IMR-90 (cell line): ENCODE measurements around the gene BRIP1. TPM values are rescaled to one million over a fixed set of nuclear protein-coding genes. Genes with fewer than 3 reads are reported as not detected.

ENCODE experiments used
- ATAC-seq: fragments of 200-7000 bp; cut with Tn5 transposase; 2 replicates; pipeline ENCODE4 v1.9.1; 2020; ENCODE audit warnings: low read depth, mild to moderate bottlenecking, moderate library complexity
- BruUV-seq: library from RNA; stranded (reverse); fragments of 400-500 nt; replicated peaks from 2 replicates; lab custom pipeline; 2021; lab: Mats Ljungman, UMichigan
- CTCF ChIA-PET: fragments of 300-600 bp; formaldehyde crosslinking; extraction: SDS; loops from one replicate; lab custom pipeline; 2021; ENCODE audit warnings: antibody characterized with exemption; lab: Yijun Ruan, JAX
- POLR2A ChIA-PET: fragments of 300-600 bp; sonication (Branson Sonifier 250); formaldehyde crosslinking; loops from one replicate; lab custom pipeline; 2022; ENCODE audit warnings: antibody characterized with exemption; ENCODE audit not compliant: unreplicated experiment; lab: Charles Lee
- DNase-seq: peaks from one replicate; pipeline ENCODE4 v3.0.0; 2013
- H2AFZ ChIP-seq: replicated peaks from 2 replicates; pipeline ENCODE3; 2013; ENCODE audit warnings: low read length, mild to moderate bottlenecking; ENCODE audit not compliant: poor library complexity
- H2AK5ac ChIP-seq: 2 replicates; pipeline ENCODE4 v1.6.1; 2013; ENCODE audit warnings: low read depth, low read length, inconsistent platforms
- H2AK9ac ChIP-seq: replicated peaks from 2 replicates; pipeline ENCODE3; 2013; ENCODE audit warnings: mild to moderate bottlenecking, low read depth, low read length, moderate library complexity; ENCODE audit not compliant: poor library complexity
- H2BK120ac ChIP-seq: 2 replicates; pipeline ENCODE4 v1.6.1; 2013; ENCODE audit warnings: low read depth, low read length, inconsistent platforms
- H2BK15ac ChIP-seq: 3 replicates; pipeline ENCODE4 v1.6.1; 2013; ENCODE audit warnings: low read depth, low read length, inconsistent platforms
- H2BK20ac ChIP-seq: 2 replicates; pipeline ENCODE4 v1.6.1; 2013; ENCODE audit warnings: low read depth, mild to moderate bottlenecking, inconsistent platforms, low read length, moderate library complexity
- H2BK5ac ChIP-seq: 2 replicates; pipeline ENCODE4 v1.6.1; 2013; ENCODE audit warnings: mild to moderate bottlenecking, low read depth, low read length, inconsistent platforms; ENCODE audit not compliant: poor library complexity, severe bottlenecking
- H3K14ac ChIP-seq: replicated peaks from 2 replicates; pipeline ENCODE4 v1.6.1; 2013; ENCODE audit warnings: low read depth, low read length, inconsistent platforms
- H3K18ac ChIP-seq: 2 replicates; pipeline ENCODE4 v1.6.1; 2013; ENCODE audit warnings: low read depth, low read length, control low read depth
- H3K23ac ChIP-seq: 2 replicates; pipeline ENCODE4 v1.6.1; 2013; ENCODE audit warnings: low read depth, low read length, inconsistent platforms
- H3K27ac ChIP-seq: 2 replicates; pipeline ENCODE4 v1.5.1; 2013; ENCODE audit warnings: mild to moderate bottlenecking, control low read depth, low read length; ENCODE audit not compliant: insufficient read depth
- H3K27me3 ChIP-seq: 2 replicates; pipeline ENCODE4 v1.6.1; 2013; ENCODE audit warnings: low read length; ENCODE audit not compliant: control insufficient read depth, insufficient read depth
- H3K36me3 ChIP-seq: 2 replicates; pipeline ENCODE4 v1.6.1; 2013; ENCODE audit warnings: low read length, mixed read lengths; ENCODE audit not compliant: control insufficient read depth, insufficient read depth
- H3K4ac ChIP-seq: 2 replicates; pipeline ENCODE4 v1.6.1; 2013; ENCODE audit warnings: low read depth, low read length, inconsistent platforms
- H3K4me1 ChIP-seq: 2 replicates; pipeline ENCODE4 v1.6.1; 2013; ENCODE audit warnings: low read length, mixed read lengths; ENCODE audit not compliant: control insufficient read depth, insufficient read depth
- H3K4me2 ChIP-seq: 2 replicates; pipeline ENCODE4 v1.6.1; 2013; ENCODE audit warnings: low read depth, mild to moderate bottlenecking, control low read depth, low read length, moderate library complexity
- H3K4me3 ChIP-seq: 2 replicates; pipeline ENCODE4 v1.5.1; 2013; ENCODE audit warnings: low read depth, mild to moderate bottlenecking, control low read depth, low read length, moderate library complexity; ENCODE audit not compliant: insufficient read depth
- H3K56ac ChIP-seq: 2 replicates; pipeline ENCODE4 v1.6.1; 2013; ENCODE audit warnings: low read length, inconsistent platforms; ENCODE audit not compliant: insufficient read depth; ENCODE audit errors: extremely low read depth
- H3K79me1 ChIP-seq, 2 experiments: 2 replicates each; pipeline ENCODE4 v1.6.1; 2013; ENCODE audit warnings: low read length in 2 of 2, inconsistent platforms in 1 of 2, low read depth in 1 of 2
- H3K9ac ChIP-seq: 2 replicates; pipeline ENCODE4 v1.6.1; 2013; ENCODE audit warnings: low read depth, low read length, control low read depth
- H3K9me1 ChIP-seq: 2 replicates; pipeline ENCODE4 v1.6.1; 2013; ENCODE audit warnings: low read length, inconsistent platforms; ENCODE audit not compliant: insufficient read depth
- H3K9me3 ChIP-seq: 2 replicates; pipeline ENCODE4 v1.6.1; 2013; ENCODE audit warnings: low read length; ENCODE audit not compliant: control insufficient read depth, insufficient read depth
- H4K20me1 ChIP-seq: 2 replicates; pipeline ENCODE4 v1.6.1; 2013; ENCODE audit warnings: low read length, inconsistent platforms; ENCODE audit not compliant: insufficient read depth
- H4K5ac ChIP-seq: 2 replicates; pipeline ENCODE4 v1.6.1; 2013; ENCODE audit warnings: mild to moderate bottlenecking, low read depth, low read length, control low read depth
- H4K8ac ChIP-seq, 2 experiments: 2 replicates each; pipeline ENCODE4 v1.6.1; 2013; ENCODE audit warnings: low read depth in 2 of 2, low read length in 2 of 2, control low read depth in 1 of 2, inconsistent platforms in 1 of 2
- H4K91ac ChIP-seq: 2 replicates; pipeline ENCODE4 v1.6.1; 2013; ENCODE audit warnings: low read depth, low read length, inconsistent platforms; ENCODE audit not compliant: insufficient read depth
- BHLHE40 ChIP-seq: fragments of 150-350 bp; IDR thresholded peaks from 2 replicates; pipeline ENCODE4 v1.6.1; 2016; ENCODE audit warnings: mild to moderate bottlenecking, low read depth, low read length
- CEBPB ChIP-seq: IDR thresholded peaks from 2 replicates; pipeline ENCODE4 v1.6.1; 2012; ENCODE audit warnings: low read depth, low read length, improper control_type of control experiment
- CHD1 ChIP-seq: IDR thresholded peaks from 2 replicates; pipeline ENCODE4 v1.6.1; 2012; ENCODE audit warnings: low read depth, low read length, improper control_type of control experiment
- FOS ChIP-seq: fragments of 150-350 bp; IDR thresholded peaks from 2 replicates; pipeline ENCODE4 v1.6.1; 2016; ENCODE audit warnings: low read depth, low read length
- MAFK ChIP-seq: IDR thresholded peaks from 2 replicates; pipeline ENCODE4 v1.6.1; 2012; ENCODE audit warnings: low read depth, low read length, improper control_type of control experiment
- MXI1 ChIP-seq: IDR thresholded peaks from 2 replicates; pipeline ENCODE4 v1.6.1; 2012; ENCODE audit warnings: low read depth, mild to moderate bottlenecking, low read length, moderate library complexity, borderline replicate concordance
- NFE2L2 ChIP-seq: fragments of 150-350 bp; IDR thresholded peaks from 2 replicates; pipeline ENCODE4 v1.6.1; 2016; ENCODE audit warnings: low read depth, mild to moderate bottlenecking, low read length
- RAD21 ChIP-seq: IDR thresholded peaks from 2 replicates; pipeline ENCODE4 v1.6.1; 2012; ENCODE audit warnings: low read length, improper control_type of control experiment
- RCOR1 ChIP-seq: IDR thresholded peaks from 2 replicates; pipeline ENCODE4 v1.6.1; 2012; ENCODE audit warnings: mild to moderate bottlenecking, low read length, improper control_type of control experiment; ENCODE audit not compliant: insufficient replicate concordance
- RFX5 ChIP-seq: IDR thresholded peaks from 2 replicates; pipeline ENCODE4 v1.8.0; 2012; ENCODE audit warnings: low read depth, mild to moderate bottlenecking, low read length, moderate library complexity
- SMC3 ChIP-seq: fragments of 150-350 bp; IDR thresholded peaks from 2 replicates; pipeline ENCODE4 v1.6.1; 2016; ENCODE audit warnings: low read depth, mild to moderate bottlenecking, antibody characterized with exemption, low read length, moderate library complexity
- dilution Hi-C: fragments of 300-500 bp; cut with HindIII; formaldehyde crosslinking; loops from one replicate; pipeline ENCODE4 v1.14.3; 2018; ENCODE audit warnings: low sequenced_read_pairs; ENCODE audit not compliant: unreplicated experiment
- in situ Hi-C: fragments of 300-500 bp; cut with MboI; formaldehyde crosslinking; loops from 3 replicates; pipeline ENCODE4 v1.14.3; 2019; ENCODE audit warnings: low sequenced_read_pairs, inconsistent platforms, mixed read lengths
- intact Hi-C: fragments of 100-400 bp; cut with micrococcal nuclease; formaldehyde crosslinking; loops from 2 replicates; pipeline ENCODE4 v1.10.0; 2022
- polyA plus RNA-seq, 3 experiments: library from polyadenylated mRNA; depleted of rRNA; stranded (reverse); fragments of >200 nt; gene quantifications; 2 replicates each; pipeline ENCODE4 v1.2.3, GENCODE V29; 2012; ENCODE audit warnings: low replicate concordance in 1 of 3
- total RNA-seq: library from RNA; depleted of rRNA; stranded (reverse); fragments of >200 nt; gene quantifications from 2 replicates; pipeline ENCODE4 v1.2.3, GENCODE V29; 2012
- TF ChIP-seq, protein P1 (sequence below): fragments of 150-350 bp; IDR thresholded peaks from 2 replicates; pipeline ENCODE4 v1.6.1; 2016; ENCODE audit warnings: low read depth, mild to moderate bottlenecking, low read length, moderate library complexity, borderline replicate concordance
- TF ChIP-seq, protein P2 (sequence below): conservative IDR thresholded peaks from 2 replicates; pipeline ENCODE4 v1.5.1; 2012; ENCODE audit warnings: mild to moderate bottlenecking, low read depth, low read length, improper control_type of control experiment
- TF ChIP-seq, protein P3 (sequence below): fragments of 150-350 bp; IDR thresholded peaks from 2 replicates; pipeline ENCODE4 v1.6.1; 2017; ENCODE audit warnings: mild to moderate bottlenecking, antibody characterized with exemption, low read length, low read depth

BRIP1 gene
- total and polyA plus RNA-seq, 2 of the 4 experiments (the other 2 are of a cell fraction) = 6.1 to 19.7 TPM

DNA sequence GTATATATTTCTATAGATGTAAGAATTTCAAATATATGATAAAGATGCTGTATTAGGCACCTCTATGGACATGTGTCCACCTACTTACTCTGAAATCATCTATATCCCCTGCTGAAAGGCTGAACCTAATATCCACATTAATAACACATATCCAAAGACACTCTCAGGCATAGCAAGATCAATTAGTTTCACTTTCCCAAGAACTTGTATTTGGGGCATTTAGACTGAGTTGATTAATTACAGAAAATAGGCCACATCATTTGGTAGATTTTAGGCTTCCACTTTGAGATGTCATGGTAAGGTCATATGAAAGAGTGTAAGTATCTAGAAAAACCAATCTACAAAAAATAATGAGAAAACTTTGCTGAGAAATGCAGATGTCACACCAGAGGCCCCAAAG is 45.1 kb downstream of the BRIP1 start:
- no peak overlapping the region for H2AK5ac ChIP-seq
- H3K27me3 ChIP-seq = no peaks in the 10 kb centered on the region
- H4K8ac ChIP-seq = no peak overlapping the region
- no peak overlapping the region for H2BK5ac ChIP-seq
- H3K23ac ChIP-seq = no peak overlapping the region
- ChIA-PET POLR2A (no interaction called here), CTCF (no interaction called here)
- H3K4me3 ChIP-seq = no peak overlapping the region
- H2AFZ ChIP-seq = no peak overlapping the region
- no peak for ATAC-seq
- peaks cover 4% of the 10 kb centered on the region; the same call in 1 of the 2 replicates for H3K36me3 ChIP-seq
- no peak overlapping the region for H3K56ac ChIP-seq
- no peaks in the 10 kb centered on the region for H3K9me1 ChIP-seq
- H3K4me2 ChIP-seq = peak overlapping the region; percentile 64; the same call in 1 of the 2 replicates
- H4K20me1 ChIP-seq = no peaks in the 10 kb centered on the region
- DNase-seq = no peak
- dilution Hi-C loops (no loop called here), in situ Hi-C loops (no loop called here), intact Hi-C loops (no loop called here)
- H2BK15ac ChIP-seq = no peak overlapping the region
- no peak overlapping the region for H3K18ac ChIP-seq
- H2AK9ac ChIP-seq = no peak overlapping the region
- H3K9ac ChIP-seq = no peak overlapping the region
- peaks cover 7 to 31% of the 10 kb centered on the region in 2 experiments; a peak in 3 of 4 replicates for H3K79me1 ChIP-seq
- no peak overlapping the region for H4K5ac ChIP-seq
- H4K91ac ChIP-seq = no peak overlapping the region
- H3K4me1 ChIP-seq = peaks cover 2% of the 10 kb centered on the region; the same call in 1 of the 2 replicates
- H3K14ac ChIP-seq = no peak overlapping the region
- no peak overlapping the region for H2BK20ac ChIP-seq
- TF ChIP-seq RCOR1 = no peak
- no peak for TF ChIP-seq CEBPB
- TF ChIP-seq, protein P1, sequence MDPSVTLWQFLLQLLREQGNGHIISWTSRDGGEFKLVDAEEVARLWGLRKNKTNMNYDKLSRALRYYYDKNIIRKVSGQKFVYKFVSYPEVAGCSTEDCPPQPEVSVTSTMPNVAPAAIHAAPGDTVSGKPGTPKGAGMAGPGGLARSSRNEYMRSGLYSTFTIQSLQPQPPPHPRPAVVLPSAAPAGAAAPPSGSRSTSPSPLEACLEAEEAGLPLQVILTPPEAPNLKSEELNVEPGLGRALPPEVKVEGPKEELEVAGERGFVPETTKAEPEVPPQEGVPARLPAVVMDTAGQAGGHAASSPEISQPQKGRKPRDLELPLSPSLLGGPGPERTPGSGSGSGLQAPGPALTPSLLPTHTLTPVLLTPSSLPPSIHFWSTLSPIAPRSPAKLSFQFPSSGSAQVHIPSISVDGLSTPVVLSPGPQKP = no peak
- no peak for TF ChIP-seq RAD21
- TF ChIP-seq, protein P2, sequence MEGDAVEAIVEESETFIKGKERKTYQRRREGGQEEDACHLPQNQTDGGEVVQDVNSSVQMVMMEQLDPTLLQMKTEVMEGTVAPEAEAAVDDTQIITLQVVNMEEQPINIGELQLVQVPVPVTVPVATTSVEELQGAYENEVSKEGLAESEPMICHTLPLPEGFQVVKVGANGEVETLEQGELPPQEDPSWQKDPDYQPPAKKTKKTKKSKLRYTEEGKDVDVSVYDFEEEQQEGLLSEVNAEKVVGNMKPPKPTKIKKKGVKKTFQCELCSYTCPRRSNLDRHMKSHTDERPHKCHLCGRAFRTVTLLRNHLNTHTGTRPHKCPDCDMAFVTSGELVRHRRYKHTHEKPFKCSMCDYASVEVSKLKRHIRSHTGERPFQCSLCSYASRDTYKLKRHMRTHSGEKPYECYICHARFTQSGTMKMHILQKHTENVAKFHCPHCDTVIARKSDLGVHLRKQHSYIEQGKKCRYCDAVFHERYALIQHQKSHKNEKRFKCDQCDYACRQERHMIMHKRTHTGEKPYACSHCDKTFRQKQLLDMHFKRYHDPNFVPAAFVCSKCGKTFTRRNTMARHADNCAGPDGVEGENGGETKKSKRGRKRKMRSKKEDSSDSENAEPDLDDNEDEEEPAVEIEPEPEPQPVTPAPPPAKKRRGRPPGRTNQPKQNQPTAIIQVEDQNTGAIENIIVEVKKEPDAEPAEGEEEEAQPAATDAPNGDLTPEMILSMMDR = no peak
- TF ChIP-seq BHLHE40 = no peak
- TF ChIP-seq MXI1 = no peak
- TF ChIP-seq SMC3 = no peak
- TF ChIP-seq, protein P3, sequence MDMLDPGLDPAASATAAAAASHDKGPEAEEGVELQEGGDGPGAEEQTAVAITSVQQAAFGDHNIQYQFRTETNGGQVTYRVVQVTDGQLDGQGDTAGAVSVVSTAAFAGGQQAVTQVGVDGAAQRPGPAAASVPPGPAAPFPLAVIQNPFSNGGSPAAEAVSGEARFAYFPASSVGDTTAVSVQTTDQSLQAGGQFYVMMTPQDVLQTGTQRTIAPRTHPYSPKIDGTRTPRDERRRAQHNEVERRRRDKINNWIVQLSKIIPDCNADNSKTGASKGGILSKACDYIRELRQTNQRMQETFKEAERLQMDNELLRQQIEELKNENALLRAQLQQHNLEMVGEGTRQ = no peak
- TF ChIP-seq FOS = no peak
- no peak for TF ChIP-seq CHD1
- TF ChIP-seq MAFK = no peak
- TF ChIP-seq NFE2L2 = no peak
- no peak for TF ChIP-seq RFX5
- no TSS peak for BruUV-seq
- H3K27ac ChIP-seq = no peak overlapping the region
- peaks cover 9% of the 10 kb centered on the region for H3K9me3 ChIP-seq
- no peak overlapping the region for H3K4ac ChIP-seq
- no peak overlapping the region for H2BK120ac ChIP-seq
